Fibroblast of skin of left biceps (primary cell): ENCODE data around the gene INTS15.

Experiments used
- DNase-seq, 2 experiments: peaks; one replicate each; pipeline ENCODE4 v3.0.0-alpha.2; 2013; ENCODE audit warnings: low read depth in 2 of 2

INTS15 gene

GRCh38 chr7:6642861-6643640, 53.2 kb downstream of the INTS15 start:
- DNase-seq, result no peak

GRCh38 chr7:6643915-6644625, 54.2 kb downstream of the INTS15 start:
- no peak for DNase-seq

GRCh38 chr7:6644728-6645127, 54.9 kb downstream of the INTS15 start:
- no peak for DNase-seq

GRCh38 chr7:6646465-6646864, 56.6 kb downstream of the INTS15 start:
- DNase-seq, result no peak

GRCh38 chr7:6647080-6647479, 57.3 kb downstream of the INTS15 start:
- no peak for DNase-seq

- no peak for DNase-seq
Observed at GRCh38 chr7:6647541-6647940, 57.7 kb downstream of the INTS15 start.

DNA sequence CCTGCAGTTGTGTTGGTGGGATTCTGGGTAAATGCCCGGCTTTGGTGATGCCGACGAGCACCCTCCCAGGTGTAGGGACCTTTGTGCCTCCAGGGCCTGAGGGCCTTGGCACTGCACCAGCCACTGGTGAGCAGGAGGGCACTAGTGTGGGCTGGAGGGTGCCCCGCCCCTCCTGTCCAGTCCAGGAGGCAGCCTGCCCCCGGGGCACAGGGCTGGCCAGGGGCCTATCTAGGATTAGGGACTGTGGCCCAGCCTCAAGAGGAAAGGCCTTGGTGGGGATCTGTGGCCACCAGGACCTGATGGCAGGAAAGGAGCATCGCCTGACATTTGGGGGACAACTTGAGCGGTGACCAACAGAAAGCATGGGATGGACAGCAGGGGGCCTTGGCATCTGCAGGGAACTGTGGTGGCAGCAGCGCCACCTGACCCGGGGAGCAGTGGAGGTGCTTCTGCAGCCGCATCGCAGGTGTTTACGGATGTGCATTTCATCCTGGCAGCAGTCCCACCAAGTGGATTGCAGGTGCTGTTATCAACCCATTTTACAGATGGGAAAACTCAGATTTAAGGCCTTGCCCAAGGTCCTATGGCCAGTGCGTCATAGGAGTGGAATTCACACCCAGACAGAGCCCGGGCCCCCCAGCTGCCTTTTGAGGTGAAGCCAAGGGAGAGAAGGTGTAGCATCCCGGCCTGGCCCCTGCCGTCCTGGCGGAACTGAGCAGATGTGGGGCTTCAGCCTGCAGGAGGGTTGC, 58.4 kb downstream of the INTS15 start:
- DNase-seq, result no peak

GRCh38 chr7:6648815-6649104, 58.9 kb downstream of the INTS15 start:
- no peak for DNase-seq

DNA sequence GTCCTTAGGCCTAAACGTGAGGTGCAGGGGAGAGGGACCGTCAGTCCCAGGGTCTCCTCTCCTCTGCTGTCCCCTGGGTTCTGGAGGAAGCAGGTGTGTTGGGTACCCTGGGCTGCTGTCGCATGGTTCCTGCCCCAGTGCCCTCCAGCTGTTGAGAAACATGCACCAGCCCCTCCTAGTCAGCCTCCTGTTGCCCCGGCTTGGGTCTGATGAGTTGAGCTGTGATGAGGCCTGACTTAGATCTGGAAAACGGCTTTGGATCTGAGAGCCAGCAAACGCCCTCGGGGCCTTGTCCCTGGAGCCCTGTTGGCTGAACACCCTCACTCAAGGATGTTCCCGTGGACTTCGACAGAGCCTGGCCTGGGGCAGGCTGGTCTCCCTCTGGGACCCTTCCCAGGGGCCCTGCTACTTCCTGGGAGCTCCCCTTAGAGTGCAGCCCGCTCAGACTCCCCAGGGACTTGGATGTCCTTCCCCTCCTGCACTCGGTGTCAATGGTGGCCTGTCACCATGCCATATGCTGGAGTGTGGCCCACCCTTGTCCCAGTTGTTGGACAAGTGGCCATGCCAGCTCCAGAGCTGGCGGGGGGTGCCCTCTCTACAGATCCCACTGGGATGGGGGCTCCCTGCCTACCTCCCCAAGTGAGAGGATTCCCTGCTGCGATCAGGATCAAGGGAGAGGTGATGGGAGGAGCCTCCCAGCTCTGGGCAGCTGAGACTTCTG, 59.6 kb downstream of the INTS15 start:
- no peak for DNase-seq

DNA sequence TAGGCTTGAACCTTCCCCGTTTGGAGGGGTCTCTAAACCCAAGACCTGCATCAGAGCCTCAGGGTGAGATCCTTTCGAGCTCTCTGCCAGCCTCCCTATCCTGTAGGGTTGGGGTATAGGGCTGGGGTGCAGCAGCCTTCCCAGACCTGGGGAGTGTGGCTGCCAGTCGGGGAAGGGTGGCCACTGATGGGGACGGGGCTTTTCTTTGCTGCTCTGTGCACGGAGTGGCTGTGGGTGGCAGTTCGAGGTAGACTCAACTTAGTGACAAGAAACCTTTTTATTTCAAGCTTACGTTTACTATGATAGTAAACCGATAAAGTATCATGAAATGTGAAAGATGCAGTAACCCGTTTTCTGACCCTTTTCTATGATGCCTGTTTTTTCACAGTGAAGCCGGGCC, 60.3 kb downstream of the INTS15 start:
- DNase-seq, result no peak

DNA sequence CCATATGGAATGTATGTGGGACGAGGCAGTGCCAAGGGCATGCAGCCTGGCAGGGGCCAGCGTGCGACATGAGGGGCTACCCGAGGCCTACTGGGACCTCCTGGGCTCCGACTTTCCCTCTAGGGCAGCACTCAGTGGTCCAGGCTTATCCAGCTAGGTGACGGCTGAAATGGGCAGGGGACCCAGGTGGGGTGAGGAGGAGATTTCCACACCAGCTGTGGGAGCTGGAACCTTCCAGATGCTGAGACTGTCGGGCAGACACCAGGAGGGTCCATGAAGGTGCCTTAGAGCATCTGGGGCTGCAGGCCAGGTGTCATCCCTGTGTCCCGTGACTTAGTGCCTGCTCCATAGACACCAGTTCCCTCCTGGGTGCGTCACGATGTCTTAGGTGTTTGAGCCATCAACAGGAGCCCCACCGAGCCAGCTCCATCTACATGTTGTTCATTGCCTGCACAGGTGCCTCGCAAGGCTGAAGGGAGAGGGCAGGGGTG, 60.7 kb downstream of the INTS15 start:
- DNase-seq, result no peak

DNA sequence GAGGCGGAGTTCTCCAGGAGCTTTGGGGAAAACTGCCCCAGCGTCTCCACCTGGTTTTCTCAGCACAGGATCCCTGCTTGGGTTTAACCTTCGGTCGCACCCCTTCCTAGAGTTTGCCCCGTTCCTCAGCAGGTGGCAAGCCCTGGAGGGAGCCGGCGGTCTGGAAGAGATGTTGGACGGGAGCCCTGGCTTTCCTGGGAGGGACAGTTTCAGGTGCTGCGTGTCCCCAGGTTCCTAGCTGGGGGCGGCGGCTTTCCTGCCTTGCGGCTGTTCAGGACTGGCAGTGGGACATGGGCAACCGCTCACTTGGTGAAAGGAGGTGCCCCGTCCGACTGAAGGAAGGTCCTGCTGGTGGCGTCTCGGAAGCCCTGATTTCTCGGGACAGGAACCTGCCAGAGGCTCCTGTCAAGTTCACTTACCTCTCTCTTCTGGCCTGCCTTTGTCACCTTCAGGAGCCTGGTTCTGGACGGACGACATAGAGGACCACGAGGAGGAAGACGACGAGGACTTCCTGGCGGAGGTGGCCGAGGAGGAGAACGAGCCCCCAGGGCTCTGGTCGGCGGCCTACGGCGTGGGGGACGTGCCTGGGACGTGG, 62.1 kb downstream of the INTS15 start:
- no peak for DNase-seq

- DNase-seq, result no peak
Observed at GRCh38 chr7:6652446-6653011, 62.7 kb downstream of the INTS15 start.

GRCh38 chr7:6653071-6654003, 63.5 kb downstream of the INTS15 start:
- DNase-seq, result no peak

DNA sequence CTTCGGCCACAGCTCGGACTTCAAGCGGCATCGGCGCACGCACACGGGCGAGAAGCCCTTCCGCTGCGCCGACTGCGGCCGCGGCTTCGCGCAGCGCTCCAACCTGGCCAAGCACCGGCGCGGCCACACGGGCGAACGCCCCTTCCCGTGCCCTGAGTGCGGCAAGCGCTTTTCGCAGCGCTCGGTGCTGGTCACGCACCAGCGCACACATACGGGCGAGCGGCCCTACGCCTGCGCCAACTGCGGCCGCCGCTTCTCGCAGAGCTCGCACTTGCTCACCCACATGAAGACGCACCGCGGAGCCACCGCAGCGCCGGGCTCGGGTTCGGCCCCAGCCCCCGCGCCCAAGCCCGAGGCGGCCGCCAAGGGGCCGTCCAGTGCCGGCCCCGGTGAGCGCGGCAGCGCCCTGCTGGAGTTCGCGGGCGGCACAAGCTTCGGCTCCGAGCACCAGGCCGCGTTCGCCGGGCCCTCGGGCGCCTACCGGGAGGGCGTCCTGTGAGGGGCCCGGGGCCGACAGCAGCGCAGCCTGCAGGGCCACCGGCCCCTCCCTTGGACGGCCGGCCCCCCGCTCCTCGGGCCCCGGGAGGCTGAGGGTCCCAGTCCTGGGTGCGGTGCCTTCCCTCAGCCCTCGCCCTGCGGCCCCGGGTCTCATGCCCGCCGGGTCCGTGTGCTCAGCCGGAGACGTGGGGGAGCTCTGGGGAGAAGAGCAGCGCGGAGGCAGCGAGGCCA, 64.5 kb downstream of the INTS15 start:
- no peak for DNase-seq

GRCh38 chr7:6654842-6655610, 65.2 kb downstream of the INTS15 start:
- no peak for DNase-seq

DNA sequence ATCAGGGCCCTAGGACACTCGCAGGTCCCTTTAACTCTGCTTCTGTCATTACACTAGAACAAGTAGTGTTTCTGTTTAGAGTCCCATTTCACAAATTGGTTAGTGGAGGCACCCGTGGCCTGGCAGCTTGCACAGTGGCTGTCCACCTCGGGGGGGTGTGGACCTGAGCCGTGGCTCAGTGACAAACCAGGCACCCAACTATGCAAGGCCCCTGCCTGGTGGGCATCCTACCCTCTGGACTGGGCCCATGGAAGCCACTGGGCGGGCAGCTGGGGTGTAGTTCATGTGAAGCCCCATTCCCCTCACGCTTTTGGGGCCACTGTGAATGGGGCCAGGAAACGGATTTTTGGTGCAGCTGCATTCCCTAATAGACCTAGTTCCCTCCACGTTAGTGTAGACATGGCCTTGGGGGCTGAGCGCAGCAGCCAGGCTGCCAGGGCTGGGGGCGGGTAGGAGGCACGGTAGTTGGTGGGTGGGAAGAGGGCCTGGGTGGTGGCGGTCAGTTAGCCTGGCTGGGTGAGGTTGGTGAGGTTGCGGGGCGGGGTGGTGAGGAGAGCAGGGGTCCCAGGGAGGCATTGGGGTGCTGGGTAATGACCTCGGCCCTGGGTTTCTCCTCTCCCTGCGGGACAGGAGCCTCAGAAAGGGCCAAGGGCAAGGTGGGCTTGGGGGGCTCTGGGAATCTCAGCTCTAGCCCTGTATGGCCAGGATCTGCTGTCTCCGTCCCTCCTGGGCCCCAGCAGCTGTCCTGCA, 66.0 kb downstream of the INTS15 start:
- DNase-seq, result no peak

DNA sequence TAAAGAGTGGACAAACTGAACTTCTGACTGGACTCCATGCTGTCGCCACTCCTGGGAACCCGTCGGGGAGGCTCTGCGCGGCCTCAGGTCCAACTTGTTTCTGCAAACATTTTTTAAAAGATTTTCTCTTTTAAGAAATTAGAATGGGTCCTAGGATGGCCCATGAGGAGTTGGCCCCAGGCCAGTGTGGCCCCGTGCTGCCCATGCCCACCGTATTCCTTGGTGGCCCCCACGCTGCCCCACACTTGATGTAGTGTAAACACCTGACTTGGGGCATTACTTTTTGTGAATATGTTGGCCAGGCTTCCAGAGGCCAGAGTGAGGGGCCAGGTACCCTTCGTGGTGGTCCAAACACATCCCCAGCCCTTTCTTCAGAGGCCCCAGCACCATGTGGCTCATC, 66.6 kb downstream of the INTS15 start:
- no peak for DNase-seq
